A549 (cell line): ENCODE results near the gene DACH1.

Experiments
- BCL3 ChIP-seq: fragments of >200 bp; sonication (Bioruptor Twin); formaldehyde crosslinking; IDR thresholded peaks from 3 replicates; pipeline ENCODE4 v1.6.1; 2016
- CTCF ChIP-seq: fragments of >200 bp; sonication (Bioruptor Twin); formaldehyde crosslinking; IDR thresholded peaks from 3 replicates; pipeline ENCODE4 v1.5.1; 2016
- FOSB ChIP-seq: fragments of 250-450 bp; sonication (Bioruptor Pico); IDR thresholded peaks from 2 replicates; pipeline ENCODE4 v1.5.0; 2020; ENCODE audit warnings: mild to moderate bottlenecking, moderate library complexity
- NR3C1 ChIP-seq: fragments of >200 bp; sonication (Bioruptor Twin); formaldehyde crosslinking; IDR thresholded peaks from 3 replicates; pipeline ENCODE4 v1.6.1; 2017
- PBX3 ChIP-seq: IDR thresholded peaks from 2 replicates; pipeline ENCODE4 v1.6.1; 2012

DNA sequence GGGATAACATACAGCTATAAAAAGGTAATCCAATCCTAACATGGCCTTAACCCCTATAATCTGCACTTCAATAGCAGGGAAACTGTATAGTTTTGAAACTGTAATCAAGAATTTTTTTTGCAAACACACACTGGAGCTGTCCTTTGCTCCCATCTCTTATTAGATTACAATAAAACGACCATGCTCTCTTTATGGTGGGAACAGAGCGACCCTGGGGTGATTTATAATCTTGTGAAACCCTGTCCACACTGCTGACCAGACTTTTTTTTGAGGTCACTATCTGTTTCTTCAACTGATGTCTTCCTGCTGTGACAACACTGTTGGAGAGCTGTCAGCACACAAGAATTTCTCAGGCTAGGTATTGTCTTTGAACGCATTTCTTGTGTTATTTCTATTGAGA is 35.3 kb downstream of the DACH1 start:
- no peak for TF ChIP-seq BCL3
- TF ChIP-seq CTCF, result no peak
- no peak for TF ChIP-seq NR3C1
- TF ChIP-seq PBX3, result no peak
- TF ChIP-seq FOSB, result no peak
